ENCODE results near the gene NOL9. TPM values are rescaled to one million over a fixed set of nuclear protein-coding genes. Genes with fewer than 3 reads are reported as not detected.

The NOL9 gene
- total RNA-seq, 3 donors from 2014 or later (not counting 1 experiment from before 2014, with no cell fraction given) = 40.7 to 53.3 (median 52.0) TPM

- ATAC-seq (peak; percentile 4 to 43 (median 5)), DNase-seq (no peak)
- TF ChIP-seq, protein P1, sequence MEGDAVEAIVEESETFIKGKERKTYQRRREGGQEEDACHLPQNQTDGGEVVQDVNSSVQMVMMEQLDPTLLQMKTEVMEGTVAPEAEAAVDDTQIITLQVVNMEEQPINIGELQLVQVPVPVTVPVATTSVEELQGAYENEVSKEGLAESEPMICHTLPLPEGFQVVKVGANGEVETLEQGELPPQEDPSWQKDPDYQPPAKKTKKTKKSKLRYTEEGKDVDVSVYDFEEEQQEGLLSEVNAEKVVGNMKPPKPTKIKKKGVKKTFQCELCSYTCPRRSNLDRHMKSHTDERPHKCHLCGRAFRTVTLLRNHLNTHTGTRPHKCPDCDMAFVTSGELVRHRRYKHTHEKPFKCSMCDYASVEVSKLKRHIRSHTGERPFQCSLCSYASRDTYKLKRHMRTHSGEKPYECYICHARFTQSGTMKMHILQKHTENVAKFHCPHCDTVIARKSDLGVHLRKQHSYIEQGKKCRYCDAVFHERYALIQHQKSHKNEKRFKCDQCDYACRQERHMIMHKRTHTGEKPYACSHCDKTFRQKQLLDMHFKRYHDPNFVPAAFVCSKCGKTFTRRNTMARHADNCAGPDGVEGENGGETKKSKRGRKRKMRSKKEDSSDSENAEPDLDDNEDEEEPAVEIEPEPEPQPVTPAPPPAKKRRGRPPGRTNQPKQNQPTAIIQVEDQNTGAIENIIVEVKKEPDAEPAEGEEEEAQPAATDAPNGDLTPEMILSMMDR (IDR thresholded peaks at IDR 0.05) = no peak
- peaks cover 17 to 45% of the 10 kb centered on the region in 2 donors for H3K4me1 Mint-ChIP-seq
- H3K36me3 Mint-ChIP-seq = no peaks in the 10 kb centered on the region
- Histone ChIP-seq H3K4me3 (ENCODE audit: low read length) (peak overlapping the region; percentile 79), H3K4me1 (ENCODE audit: control insufficient read depth, insufficient read depth, low read length) (peaks cover 39% of the 10 kb centered on the region), H3K27me3 (ENCODE audit: control insufficient read depth, insufficient read depth, low read length) (no peaks in the 10 kb centered on the region), H3K9me3 (ENCODE audit: control insufficient read depth, insufficient read depth, low read length) (no peaks in the 10 kb centered on the region), H3K36me3 (ENCODE audit: control insufficient read depth, insufficient read depth, low read length) (no peaks in the 10 kb centered on the region), H3K27ac (ENCODE audit: low read length) (peak overlapping the region; percentile 82)
- no peaks in the 10 kb centered on the region for H3K27me3 Mint-ChIP-seq (ENCODE audit: low read depth in 2 of 2)
- WGBS (ENCODE audit: insufficient coverage) = under 1% methylated on average over 30 of the region's 30 CpGs
- H3K27ac Mint-ChIP-seq = peak overlapping the region; percentile 94 to 99
- intact Hi-C loops (cut with micrococcal nuclease) = no loop called here
- H3K4me3 Mint-ChIP-seq = peak overlapping the region; percentile 93
- no peaks in the 10 kb centered on the region for H3K9me3 Mint-ChIP-seq
These were observed 25.8 kb upstream of the NOL9 start for GRCh38 chr1:6580119-6580592.

DNA sequence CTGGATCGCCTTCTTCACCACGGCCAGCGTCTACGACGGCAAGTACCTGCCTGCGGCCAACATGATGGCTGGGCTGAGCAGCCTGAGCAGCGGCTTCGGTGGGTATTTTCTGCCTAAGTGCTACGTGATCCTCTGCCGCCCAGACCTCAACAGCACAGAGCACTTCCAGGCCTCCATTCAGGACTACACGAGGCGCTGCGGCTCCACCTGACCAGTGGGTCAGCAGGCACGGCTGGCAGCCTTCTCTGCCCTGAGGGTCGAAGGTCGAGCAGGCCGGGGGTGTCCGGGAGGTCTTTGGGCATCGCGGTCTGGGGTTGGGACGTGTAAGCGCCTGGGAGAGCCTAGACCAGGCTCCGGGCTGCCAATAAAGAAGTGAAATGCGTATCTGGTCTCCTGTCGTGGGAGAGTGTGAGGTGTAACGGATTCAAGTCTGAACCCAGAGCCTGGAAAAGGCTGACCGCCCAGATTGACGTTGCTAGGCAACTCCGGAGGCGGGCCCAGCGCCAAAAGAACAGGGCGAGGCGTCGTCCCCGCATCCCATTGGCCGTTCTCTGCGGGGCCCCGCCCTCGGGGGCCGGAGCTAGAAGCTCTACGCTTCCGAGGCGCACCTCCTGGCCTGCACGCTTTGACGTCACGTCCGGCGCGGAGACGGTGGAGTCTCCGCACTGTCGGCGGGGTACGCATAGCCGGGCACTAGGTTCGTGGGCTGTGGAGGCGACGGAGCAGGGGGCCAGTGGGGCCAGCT, 25.2 kb upstream of the NOL9 start, which contains the start of gene ZBTB48:
TSS of gene ZBTB48 (plus strand) at position 621 of the 745 bp plus-strand sequence. CDS start 616 bp downstream, outside the sequence.
- Mint-ChIP-seq H3K4me1 (peaks cover 11 to 39% of the 10 kb centered on the region in 2 donors), H3K9me3 (no peaks in the 10 kb centered on the region), H3K27me3 (ENCODE audit: low read depth in 2 of 2) (no peaks in the 10 kb centered on the region), H3K27ac (peak within 1 kb of the TSS; percentile 94 to 99), H3K36me3 (no peaks in the 10 kb centered on the region), H3K4me3 (peak within 1 kb of the TSS; percentile 93)
- H3K27me3 ChIP-seq (ENCODE audit: control insufficient read depth, insufficient read depth, low read length) = no peaks in the 10 kb centered on the region
- intact Hi-C loops (cut with micrococcal nuclease) = loop anchor here (1.0 kb wide), 1 partner anchor 22 kb away; no protein-coding TSS in a partner anchor
- peak; percentile 97 to 98 for DNase-seq
- peaks cover 37% of the 10 kb centered on the region for H3K4me1 ChIP-seq (ENCODE audit: control insufficient read depth, insufficient read depth, low read length)
- no peaks in the 10 kb centered on the region for H3K9me3 ChIP-seq (ENCODE audit: control insufficient read depth, insufficient read depth, low read length)
- H3K36me3 ChIP-seq (ENCODE audit: control insufficient read depth, insufficient read depth, low read length) = no peaks in the 10 kb centered on the region
- H3K4me3 ChIP-seq (ENCODE audit: low read length) = peak within 1 kb of the TSS; percentile 79
- peak; percentile 97 to 98 (median 97) for ATAC-seq
- WGBS (ENCODE audit: insufficient coverage) = 18% methylated on average over 58 of the region's 58 CpGs
- TF ChIP-seq, protein P1 (IDR thresholded peaks at IDR 0.05) = no peak
- peak within 1 kb of the TSS; percentile 82 for H3K27ac ChIP-seq (ENCODE audit: low read length)

DNA sequence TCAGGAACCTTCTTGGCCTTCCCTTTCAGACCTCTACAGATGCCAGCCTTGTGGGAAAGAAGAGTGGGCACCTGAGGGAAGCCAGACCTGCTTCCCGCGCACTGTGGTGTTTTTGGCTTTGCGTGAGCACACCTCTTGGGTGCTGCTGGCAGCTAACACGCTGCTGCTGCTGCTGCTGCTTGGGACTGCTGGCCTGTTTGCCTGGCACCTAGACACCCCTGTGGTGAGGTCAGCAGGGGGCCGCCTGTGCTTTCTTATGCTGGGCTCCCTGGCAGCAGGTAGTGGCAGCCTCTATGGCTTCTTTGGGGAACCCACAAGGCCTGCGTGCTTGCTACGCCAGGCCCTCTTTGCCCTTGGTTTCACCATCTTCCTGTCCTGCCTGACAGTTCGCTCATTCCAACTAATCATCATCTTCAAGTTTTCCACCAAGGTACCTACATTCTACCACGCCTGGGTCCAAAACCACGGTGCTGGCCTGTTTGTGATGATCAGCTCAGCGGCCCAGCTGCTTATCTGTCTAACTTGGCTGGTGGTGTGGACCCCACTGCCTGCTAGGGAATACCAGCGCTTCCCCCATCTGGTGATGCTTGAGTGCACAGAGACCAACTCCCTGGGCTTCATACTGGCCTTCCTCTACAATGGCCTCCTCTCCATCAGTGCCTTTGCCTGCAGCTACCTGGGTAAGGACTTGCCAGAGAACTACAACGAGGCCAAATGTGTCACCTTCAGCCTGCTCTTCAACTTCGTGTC, 24.5 kb upstream of the NOL9 start:
- peaks cover 35% of the 10 kb centered on the region for H3K4me1 ChIP-seq (ENCODE audit: control insufficient read depth, insufficient read depth, low read length)
- intact Hi-C loops (cut with micrococcal nuclease) = loop anchor here (1.0 kb wide), 1 partner anchor 23 kb away; no protein-coding TSS in a partner anchor
- H3K27ac ChIP-seq (ENCODE audit: low read length) = peak overlapping the region; percentile 82
- no peaks in the 10 kb centered on the region for H3K27me3 ChIP-seq (ENCODE audit: control insufficient read depth, insufficient read depth, low read length)
- Mint-ChIP-seq H3K27ac (peak overlapping the region; percentile 94 to 99), H3K27me3 (ENCODE audit: low read depth in 2 of 2) (no peaks in the 10 kb centered on the region), H3K4me1 (peaks cover 8 to 35% of the 10 kb centered on the region in 2 donors), H3K9me3 (no peaks in the 10 kb centered on the region), H3K4me3 (peak overlapping the region; percentile 93), H3K36me3 (no peaks in the 10 kb centered on the region)
- DNase-seq = no peak
- no peak overlapping the region for H3K4me3 ChIP-seq (ENCODE audit: low read length)
- no peaks in the 10 kb centered on the region for H3K9me3 ChIP-seq (ENCODE audit: control insufficient read depth, insufficient read depth, low read length)
- TF ChIP-seq, protein P1 (IDR thresholded peaks at IDR 0.05) = no peak
- WGBS (ENCODE audit: insufficient coverage) = 92% methylated on average over 14 of the region's 14 CpGs
- H3K36me3 ChIP-seq (ENCODE audit: control insufficient read depth, insufficient read depth, low read length) = no peaks in the 10 kb centered on the region
- ATAC-seq = no peak

Measured in natural killer cell (primary cell).